ENCODE measurements around the gene CREG1.
"Not testable (repeated sequence)": the region's sequence is repeated elsewhere in the genome, so short reads cannot be mapped to it uniquely, and the experiment has no call there.

Gene CREG1

GRCh38 chr1:167553136-167554027 is at the start of gene CREG1:
TSS of gene CREG1 (minus strand) at chr1:167553762.
- H3K27ac ChIP-seq = peak within 1 kb of the TSS; percentile 49

GRCh38 chr1:167602840-167603239 is 49.3 kb upstream of the CREG1 start:
- DNase-seq (ENCODE audit: low read depth, low spot score) = no peak

More at GRCh38 chr1:167553136-167554027, at the start of gene CREG1:
- peak; percentile 66 for DNase-seq (ENCODE audit: low read depth, low spot score)

DNA sequence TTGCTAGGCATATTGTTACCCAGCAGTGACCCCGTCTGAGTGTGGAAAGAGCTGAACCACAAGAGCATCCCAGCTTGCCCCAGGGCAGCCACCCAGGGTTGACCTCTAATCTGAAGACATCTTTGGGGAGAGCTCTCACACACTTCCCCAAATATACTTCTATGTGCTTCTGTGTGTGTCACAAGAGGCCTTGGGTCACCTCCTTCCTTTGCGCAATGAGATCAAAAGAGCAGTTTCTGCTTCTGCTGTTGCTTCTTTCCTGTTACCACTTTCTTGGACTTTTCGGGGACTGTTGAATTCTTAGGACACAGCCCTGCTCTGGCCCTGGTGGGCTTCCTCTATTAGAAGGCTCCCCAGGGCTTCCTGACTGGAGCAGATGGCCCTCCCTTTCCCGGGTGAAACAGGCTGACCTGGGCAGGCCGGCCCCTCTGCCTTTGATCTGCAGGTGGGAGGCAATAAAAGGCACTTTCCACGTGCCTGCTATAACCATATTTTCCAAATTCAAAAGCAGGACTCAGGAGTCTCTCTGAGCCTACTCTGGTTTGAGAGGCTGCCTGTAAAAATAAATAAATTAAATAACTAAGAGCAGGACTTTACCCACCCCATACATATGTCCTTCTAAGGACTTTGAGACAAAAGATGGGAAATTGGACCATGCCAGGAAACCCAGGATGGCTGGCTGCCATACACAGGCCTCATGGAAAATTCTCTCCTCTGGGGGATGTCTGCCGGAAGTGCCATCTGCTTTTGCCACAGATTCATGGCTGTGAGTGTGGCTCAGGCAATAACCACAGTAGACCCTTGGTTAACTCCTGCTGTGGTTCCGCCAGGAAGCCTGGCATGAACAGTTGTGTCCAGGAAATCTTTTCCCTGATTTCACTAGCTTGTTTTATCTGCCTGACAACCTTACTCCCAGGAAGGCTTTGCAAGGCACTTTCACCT is 48.2 kb upstream of the CREG1 start:
- no peak for DNase-seq (ENCODE audit: low read depth, low spot score)
- H3K27ac ChIP-seq = no peak overlapping the region

More at GRCh38 chr1:167602840-167603239, 49.3 kb upstream of the CREG1 start:
- no peak overlapping the region for H3K27ac ChIP-seq

GRCh38 chr1:167599957-167600581 is 46.5 kb upstream of the CREG1 start:
- H3K27ac ChIP-seq = no peak overlapping the region
- no peak for DNase-seq (ENCODE audit: low read depth, low spot score)

GRCh38 chr1:167594822-167595221 is 41.3 kb upstream of the CREG1 start:
- H3K27ac ChIP-seq = no peak overlapping the region
- no peak for DNase-seq (ENCODE audit: low read depth, low spot score)

DNA sequence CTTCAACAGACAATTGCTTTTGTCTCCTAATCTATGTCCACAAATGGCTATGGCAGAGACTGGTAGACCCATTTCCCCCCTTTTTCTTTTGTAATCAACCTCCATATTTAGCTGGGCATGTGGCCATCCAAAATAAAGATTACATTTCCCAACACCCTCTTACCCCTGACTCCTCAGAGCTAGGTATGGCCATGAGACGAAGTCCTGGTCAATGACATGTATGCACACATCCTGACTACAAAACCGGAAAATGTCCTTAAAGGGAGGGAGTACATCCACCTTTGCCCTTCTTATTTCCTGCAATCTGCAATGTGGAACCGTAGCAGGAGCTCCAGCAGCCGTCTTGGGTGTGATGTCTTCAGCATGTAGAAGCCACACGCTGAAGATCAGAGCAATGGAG is 40.3 kb upstream of the CREG1 start:
- DNase-seq (ENCODE audit: low read depth, low spot score) = no peak
- H3K27ac ChIP-seq = no peak overlapping the region

GRCh38 chr1:167592475-167592874 is 38.9 kb upstream of the CREG1 start:
- DNase-seq (ENCODE audit: low read depth, low spot score) = no peak
- no peak overlapping the region for H3K27ac ChIP-seq

GRCh38 chr1:167588361-167588760 is 34.8 kb upstream of the CREG1 start:
- H3K27ac ChIP-seq = no peak overlapping the region
- DNase-seq (ENCODE audit: low read depth, low spot score) = no peak

- H3K27ac ChIP-seq = no peak overlapping the region
- DNase-seq (ENCODE audit: low read depth, low spot score) = no peak
Observed at GRCh38 chr1:167587872-167588271, 34.3 kb upstream of the CREG1 start.

DNA sequence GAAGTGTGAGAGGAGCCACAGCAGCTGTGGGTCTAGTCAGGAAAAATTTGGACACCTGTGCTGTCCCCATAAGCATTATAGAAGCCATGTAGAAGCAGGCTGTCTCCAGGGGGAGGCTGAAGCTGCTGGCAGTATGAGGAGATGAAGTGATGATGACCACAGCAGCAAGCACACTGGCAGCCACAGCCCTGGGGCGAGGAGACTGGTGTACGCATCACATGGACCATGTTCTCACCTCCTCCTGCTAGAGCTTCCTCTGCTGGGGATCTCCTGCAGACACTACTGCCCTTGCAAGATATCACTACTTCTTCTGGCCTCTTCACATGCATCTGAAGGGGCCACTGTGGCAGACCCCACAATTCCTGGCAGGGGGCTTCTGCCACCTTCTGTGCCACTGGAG is 33.8 kb upstream of the CREG1 start:
- DNase-seq (ENCODE audit: low read depth, low spot score) = no peak
- H3K27ac ChIP-seq = no peak overlapping the region

- no peak for DNase-seq (ENCODE audit: low read depth, low spot score)
- H3K27ac ChIP-seq = no peak overlapping the region
Observed at GRCh38 chr1:167584581-167584980, 31.0 kb upstream of the CREG1 start.

GRCh38 chr1:167582722-167583121 is 29.2 kb upstream of the CREG1 start:
- no peak overlapping the region for H3K27ac ChIP-seq
- no peak for DNase-seq (ENCODE audit: low read depth, low spot score)

- no peak overlapping the region for H3K27ac ChIP-seq
- DNase-seq (ENCODE audit: low read depth, low spot score) = no peak
Observed at GRCh38 chr1:167582064-167582463, 28.5 kb upstream of the CREG1 start.

- DNase-seq (ENCODE audit: low read depth, low spot score) = no peak
- no peak overlapping the region for H3K27ac ChIP-seq
Observed at GRCh38 chr1:167579986-167580385, 26.4 kb upstream of the CREG1 start.

- H3K27ac ChIP-seq = no peak overlapping the region
- DNase-seq (ENCODE audit: low read depth, low spot score) = no peak
Observed at GRCh38 chr1:167578939-167579521, 25.5 kb upstream of the CREG1 start.

GRCh38 chr1:167575649-167576048 is 22.1 kb upstream of the CREG1 start:
- no peak for DNase-seq (ENCODE audit: low read depth, low spot score)
- H3K27ac ChIP-seq = no peak overlapping the region

DNA sequence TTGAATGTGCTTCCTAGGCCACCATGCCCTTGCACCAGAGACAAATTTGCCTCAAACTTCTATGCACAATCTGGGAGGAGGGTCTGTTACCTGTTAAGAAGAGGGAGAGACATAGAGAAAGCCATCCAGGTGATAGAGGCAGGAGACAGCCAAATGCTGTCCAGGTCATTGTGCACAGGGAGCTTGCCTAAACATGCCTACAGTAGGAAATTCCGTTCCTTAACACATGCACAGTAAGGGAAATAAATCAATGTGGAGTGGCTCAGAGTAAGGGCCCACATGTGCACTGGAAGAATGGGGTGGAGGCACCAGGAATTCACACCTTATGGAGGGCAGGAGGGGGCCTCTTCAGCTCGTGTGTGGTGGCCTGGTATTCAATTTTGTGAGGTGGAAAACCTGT is 19.5 kb upstream of the CREG1 start:
- peak overlapping the region; percentile 40 for H3K27ac ChIP-seq
- DNase-seq (ENCODE audit: low read depth, low spot score) = no peak

GRCh38 chr1:167570712-167571111 is 17.1 kb upstream of the CREG1 start:
- H3K27ac ChIP-seq; DNase-seq (ENCODE audit: low read depth, low spot score): not testable (repeated sequence)

- H3K27ac ChIP-seq = no peak overlapping the region
- no peak for DNase-seq (ENCODE audit: low read depth, low spot score)
Observed at GRCh38 chr1:167567663-167568062, 14.1 kb upstream of the CREG1 start.

- DNase-seq (ENCODE audit: low read depth, low spot score) = no peak
- H3K27ac ChIP-seq = no peak overlapping the region
Observed at GRCh38 chr1:167566766-167567165, 13.2 kb upstream of the CREG1 start.
